Measurements from ENCODE around the gene TCF4.

TCF4 gene

GRCh38 chr18:55513161-55513560 lies 74.8 kb downstream of the TCF4 start:
- TF ChIP-seq CTCF (IDR thresholded peaks at IDR 0.05; ENCODE audit: control extremely low read depth, extremely low read depth, low read depth, missing control alignments) = no peak
- ChIA-PET POLR2A (no interaction called here), CTCF (interaction anchor here (1.3 kb wide), 1 partner anchor 278 kb away, joined by 3 read pairs; no protein-coding TSS in a partner anchor)
- no peak for DNase-seq (ENCODE audit: extremely low spot score)

GRCh38 chr18:55511277-55511676 lies 76.7 kb downstream of the TCF4 start:
- POLR2A ChIA-PET = interaction anchor here (0.6 kb wide), 1 partner anchor 814 kb away, joined by 5 read pairs; no protein-coding TSS in a partner anchor
- CTCF ChIA-PET = no interaction called here
- no peak for DNase-seq (ENCODE audit: extremely low spot score)
- TF ChIP-seq CTCF (IDR thresholded peaks at IDR 0.05; ENCODE audit: control extremely low read depth, extremely low read depth, low read depth, missing control alignments) = no peak

GRCh38 chr18:55510809-55511208 lies 77.2 kb downstream of the TCF4 start:
- TF ChIP-seq CTCF (IDR thresholded peaks at IDR 0.05; ENCODE audit: control extremely low read depth, extremely low read depth, low read depth, missing control alignments) = no peak
- POLR2A ChIA-PET = no interaction called here
- DNase-seq (ENCODE audit: extremely low spot score) = no peak

GRCh38 chr18:55509631-55510324 lies 78.2 kb downstream of the TCF4 start:
- ChIA-PET CTCF (interaction anchor here (0.9 kb wide), 1 partner anchor 12 kb away, joined by 3 read pairs; no protein-coding TSS in a partner anchor), POLR2A (no interaction called here)
- peak; percentile 45 for DNase-seq (ENCODE audit: extremely low spot score)
- no peak for TF ChIP-seq CTCF (IDR thresholded peaks at IDR 0.05; ENCODE audit: control extremely low read depth, extremely low read depth, low read depth, missing control alignments)

More at GRCh38 chr18:55510809-55511208, 77.2 kb downstream of the TCF4 start:
- CTCF ChIA-PET = no interaction called here

GRCh38 chr18:55508651-55509050 lies 79.3 kb downstream of the TCF4 start:
- TF ChIP-seq CTCF (IDR thresholded peaks at IDR 0.05; ENCODE audit: control extremely low read depth, extremely low read depth, low read depth, missing control alignments) = no peak
- POLR2A ChIA-PET = no interaction called here
- CTCF ChIA-PET = interaction anchor here (0.8 to 1.3 kb wide), 2 partner anchors 9 kb away, joined by 3 to 5 read pairs; no protein-coding TSS in a partner anchor
- DNase-seq (ENCODE audit: extremely low spot score) = no peak

- CTCF ChIA-PET = interaction anchor here (1.0 to 1.7 kb wide), 2 partner anchors 16 to 272 kb away, joined by 3 to 6 read pairs; no protein-coding TSS in a partner anchor
- POLR2A ChIA-PET = no interaction called here
- no peak for DNase-seq (ENCODE audit: extremely low spot score)
- no peak for TF ChIP-seq CTCF (IDR thresholded peaks at IDR 0.05; ENCODE audit: control extremely low read depth, extremely low read depth, low read depth, missing control alignments)
Measured at GRCh38 chr18:55506074-55506473, 81.9 kb downstream of the TCF4 start.
